HK-2 (cell line): Measurements from ENCODE around the gene FKBP11.

Experiments used
- DNase-seq: peaks from one replicate; pipeline ENCODE4 v3.0.0-alpha.2; 2018; ENCODE audit not compliant: unreplicated experiment

The FKBP11 gene

GRCh38 chr12:48925304-48926011 lies at the start of gene FKBP11:
FKBP11 (minus strand) TSS chr12:48925492; CDS start chr12:48925428, 64 bp downstream.
- DNase-seq, result no peak

GRCh38 chr12:48973941-48974673 lies 48.8 kb upstream of the FKBP11 start:
- DNase-seq, result no peak

GRCh38 chr12:48973531-48973930 lies 48.2 kb upstream of the FKBP11 start:
- no peak for DNase-seq

- no peak for DNase-seq
Observed at GRCh38 chr12:48972952-48973483, 47.7 kb upstream of the FKBP11 start.

- DNase-seq, result peak; percentile 74
Observed at GRCh38 chr12:48972213-48972951, 47.1 kb upstream of the FKBP11 start.

- no peak for DNase-seq
Observed at GRCh38 chr12:48970702-48971334, 45.5 kb upstream of the FKBP11 start.

GRCh38 chr12:48969833-48970701 lies 44.8 kb upstream of the FKBP11 start:
- no peak for DNase-seq

- no peak for DNase-seq
Observed at GRCh38 chr12:48969160-48969771, 44.0 kb upstream of the FKBP11 start.

- DNase-seq, result no peak
Observed at GRCh38 chr12:48968467-48968866, 43.2 kb upstream of the FKBP11 start.

GRCh38 chr12:48967991-48968390 lies 42.7 kb upstream of the FKBP11 start:
- no peak for DNase-seq

- no peak for DNase-seq
Observed at GRCh38 chr12:48966177-48966895, 41.0 kb upstream of the FKBP11 start.

- no peak for DNase-seq
Observed at GRCh38 chr12:48965298-48965838, 40.1 kb upstream of the FKBP11 start.

GRCh38 chr12:48961801-48962200 lies 36.5 kb upstream of the FKBP11 start:
- no peak for DNase-seq

- DNase-seq, result no peak
Observed at GRCh38 chr12:48961331-48961730, 36.0 kb upstream of the FKBP11 start.

GRCh38 chr12:48960834-48961233 lies 35.5 kb upstream of the FKBP11 start:
- DNase-seq, result no peak

- DNase-seq, result no peak
Observed at GRCh38 chr12:48958049-48958388, 32.7 kb upstream of the FKBP11 start.

- DNase-seq, result peak; percentile 96
Observed at GRCh38 chr12:48957141-48958048, 32.1 kb upstream of the FKBP11 start, which contains the start of gene ARF3. ARF3 (minus strand) TSS chr12:48957487; CDS start chr12:48941095, 16,392 bp downstream.
